ENCODE data around the gene GARNL3. TPM values are rescaled to one million over a fixed set of nuclear protein-coding genes. Genes with fewer than 3 reads are reported as not detected.

The GARNL3 gene
- total RNA-seq, 4 donors from 2014 or later: 8.9 to 17.9 (median 12.2) TPM

- Histone ChIP-seq H3K36me3 (no peaks in the 10 kb centered on the region), H3K4me1 (no peaks in the 10 kb centered on the region), H3K27ac (replicated peaks in 1 of 4) (no peak overlapping the region), H3K27me3 (no peaks in the 10 kb centered on the region), H3K4me3 (no peak overlapping the region), H3K9me3 (peaks cover 0 to 5% (median 0%) of the 10 kb centered on the region in 4 donors)
- intact Hi-C loops (cut with DNase I): no loop called here
- no peak for TF ChIP-seq EP300 (IDR thresholded peaks at IDR 0.05)
- 89% methylated on average over 2 of the region's 2 CpGs for WGBS
- no peak for DNase-seq (ENCODE audit: extremely low spot score)
Measured at GRCh38 chr9:127382541-127382940, 118.0 kb downstream of the GARNL3 start.

DNA sequence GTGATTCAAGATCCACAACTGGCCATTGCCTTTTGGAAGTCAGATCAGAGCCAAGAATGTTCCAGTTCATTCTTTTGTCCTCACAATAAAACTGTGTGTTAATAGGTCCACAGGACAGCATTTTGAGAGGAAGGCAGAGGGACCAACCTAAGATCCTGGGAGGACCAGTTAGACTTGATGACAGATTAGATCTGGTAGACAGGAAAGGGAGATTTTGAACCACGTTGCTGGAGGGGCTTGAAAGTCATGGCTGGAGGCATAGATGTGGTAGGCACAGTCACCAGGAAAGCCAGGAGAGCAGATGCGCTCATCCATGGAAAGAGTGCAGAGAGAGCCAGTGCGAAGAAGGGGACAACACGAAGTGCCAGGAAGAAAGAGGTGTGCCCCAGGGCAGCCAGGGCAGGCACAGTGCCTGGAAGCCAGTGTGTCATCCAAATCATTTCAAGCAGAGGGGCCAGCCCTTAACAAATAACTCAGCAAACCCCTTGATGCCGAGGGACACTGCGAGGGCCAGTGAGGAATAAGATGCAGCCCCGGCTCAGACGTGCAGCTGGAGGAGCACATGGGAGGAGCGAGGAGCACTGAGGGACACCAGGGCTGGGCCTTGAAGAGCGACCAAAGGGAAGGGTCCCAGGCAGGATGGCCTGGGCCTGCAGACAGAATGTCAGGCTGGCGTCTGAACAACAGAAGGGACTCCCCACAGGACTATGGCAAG is 119.6 kb downstream of the GARNL3 start:
- intact Hi-C loops (cut with DNase I): no loop called here
- DNase-seq (ENCODE audit: extremely low spot score): no peak

GRCh38 chr9:127384901-127385300 is 120.3 kb downstream of the GARNL3 start:
- DNase-seq (ENCODE audit: extremely low spot score): no peak
- H3K4me1 ChIP-seq: peaks cover 0 to 5% (median 2%) of the 10 kb centered on the region in 4 donors
- no peaks in the 10 kb centered on the region for H3K9me3 ChIP-seq
- intact Hi-C loops (cut with DNase I): no loop called here
- peaks cover 0 to 4% (median under 1%) of the 10 kb centered on the region in 4 donors for H3K36me3 ChIP-seq
- H3K27me3 ChIP-seq: no peaks in the 10 kb centered on the region
- no peak overlapping the region for H3K4me3 ChIP-seq
- WGBS: 85% methylated on average over 12 of the region's 13 CpGs
- TF ChIP-seq EP300 (IDR thresholded peaks at IDR 0.05) (no peak), POLR2A (IDR thresholded peaks at IDR 0.05; ENCODE audit: low read depth) (no peak), POLR2AphosphoS5 (IDR thresholded peaks at IDR 0.05) (no peak)
- TF ChIP-seq, protein P1, sequence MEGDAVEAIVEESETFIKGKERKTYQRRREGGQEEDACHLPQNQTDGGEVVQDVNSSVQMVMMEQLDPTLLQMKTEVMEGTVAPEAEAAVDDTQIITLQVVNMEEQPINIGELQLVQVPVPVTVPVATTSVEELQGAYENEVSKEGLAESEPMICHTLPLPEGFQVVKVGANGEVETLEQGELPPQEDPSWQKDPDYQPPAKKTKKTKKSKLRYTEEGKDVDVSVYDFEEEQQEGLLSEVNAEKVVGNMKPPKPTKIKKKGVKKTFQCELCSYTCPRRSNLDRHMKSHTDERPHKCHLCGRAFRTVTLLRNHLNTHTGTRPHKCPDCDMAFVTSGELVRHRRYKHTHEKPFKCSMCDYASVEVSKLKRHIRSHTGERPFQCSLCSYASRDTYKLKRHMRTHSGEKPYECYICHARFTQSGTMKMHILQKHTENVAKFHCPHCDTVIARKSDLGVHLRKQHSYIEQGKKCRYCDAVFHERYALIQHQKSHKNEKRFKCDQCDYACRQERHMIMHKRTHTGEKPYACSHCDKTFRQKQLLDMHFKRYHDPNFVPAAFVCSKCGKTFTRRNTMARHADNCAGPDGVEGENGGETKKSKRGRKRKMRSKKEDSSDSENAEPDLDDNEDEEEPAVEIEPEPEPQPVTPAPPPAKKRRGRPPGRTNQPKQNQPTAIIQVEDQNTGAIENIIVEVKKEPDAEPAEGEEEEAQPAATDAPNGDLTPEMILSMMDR (IDR thresholded peaks at IDR 0.05): no peak
- no peak overlapping the region for H3K27ac ChIP-seq (replicated peaks in 1 of 4)

More for the DNA sequence above, 119.6 kb downstream of the GARNL3 start:
- Histone ChIP-seq H3K27ac (replicated peaks in 1 of 4) (no peak overlapping the region), H3K4me3 (no peak overlapping the region), H3K27me3 (no peaks in the 10 kb centered on the region), H3K9me3 (peaks cover 0 to 1% (median 0%) of the 10 kb centered on the region in 4 donors), H3K36me3 (no peaks in the 10 kb centered on the region), H3K4me1 (peaks cover 0 to 5% (median 2%) of the 10 kb centered on the region in 4 donors)
- 90% methylated on average over 11 of the region's 11 CpGs for WGBS
- no peak for TF ChIP-seq EP300 (IDR thresholded peaks at IDR 0.05)
- TF ChIP-seq, protein P1 (IDR thresholded peaks at IDR 0.05): no peak
- TF ChIP-seq POLR2A (IDR thresholded peaks at IDR 0.05; ENCODE audit: low read depth): no peak
- TF ChIP-seq POLR2AphosphoS5 (IDR thresholded peaks at IDR 0.05): no peak

- intact Hi-C loops (cut with DNase I): no loop called here
- WGBS: 91% methylated on average over 4 of the region's 4 CpGs
- H3K27me3 ChIP-seq: no peaks in the 10 kb centered on the region
- no peaks in the 10 kb centered on the region for H3K9me3 ChIP-seq
- DNase-seq (ENCODE audit: extremely low spot score): no peak
- peaks cover 0 to 5% (median 2%) of the 10 kb centered on the region in 4 donors for H3K4me1 ChIP-seq
- H3K36me3 ChIP-seq: peaks cover 0 to 12% (median 8%) of the 10 kb centered on the region in 4 donors
- TF ChIP-seq, protein P1 (IDR thresholded peaks at IDR 0.05): no peak
- TF ChIP-seq EP300 (IDR thresholded peaks at IDR 0.05) (no peak), POLR2AphosphoS5 (IDR thresholded peaks at IDR 0.05) (no peak), POLR2A (IDR thresholded peaks at IDR 0.05; ENCODE audit: low read depth) (no peak)
- H3K27ac ChIP-seq (replicated peaks in 1 of 4): no peak overlapping the region
- no peak overlapping the region for H3K4me3 ChIP-seq
Measured at GRCh38 chr9:127386249-127386648, 121.7 kb downstream of the GARNL3 start.

DNA sequence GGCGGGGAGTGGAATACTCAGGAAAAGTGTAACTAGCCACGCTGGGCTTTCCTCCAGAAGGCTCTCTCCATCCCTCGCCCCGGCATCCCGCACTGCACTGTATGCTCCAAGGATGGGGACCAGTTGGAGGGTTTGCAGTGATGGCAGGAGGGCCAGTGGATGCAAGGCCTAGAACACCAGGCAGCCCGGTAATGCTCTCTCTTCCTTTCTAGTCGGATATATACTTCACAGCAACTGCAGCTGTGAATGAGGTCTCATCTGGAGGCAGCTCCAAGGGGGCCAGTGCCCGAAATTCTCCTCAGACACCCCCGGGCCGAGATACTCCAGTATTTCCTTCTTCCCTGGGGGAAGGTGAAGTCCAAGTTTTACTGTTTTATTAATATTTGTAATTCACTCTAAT is 122.4 kb downstream of the GARNL3 start:
- Histone ChIP-seq H3K9me3 (no peaks in the 10 kb centered on the region), H3K27ac (replicated peaks in 1 of 4) (no peak overlapping the region), H3K4me3 (no peak overlapping the region), H3K36me3 (peaks cover 0 to 16% (median 8%) of the 10 kb centered on the region in 4 donors), H3K4me1 (peaks cover 0 to 5% (median 2%) of the 10 kb centered on the region in 4 donors), H3K27me3 (no peaks in the 10 kb centered on the region)
- 95% methylated on average over 10 of the region's 10 CpGs for WGBS
- no peak for DNase-seq (ENCODE audit: extremely low spot score)
- intact Hi-C loops (cut with DNase I): no loop called here
- TF ChIP-seq EP300 (IDR thresholded peaks at IDR 0.05) (no peak), POLR2AphosphoS5 (IDR thresholded peaks at IDR 0.05) (no peak)
